Measurements from ENCODE around the gene GLT6D1.
"Not testable (repeated sequence)": the region's sequence is repeated elsewhere in the genome, so short reads cannot be mapped to it uniquely, and the experiment has no call there.

Gene GLT6D1

DNA sequence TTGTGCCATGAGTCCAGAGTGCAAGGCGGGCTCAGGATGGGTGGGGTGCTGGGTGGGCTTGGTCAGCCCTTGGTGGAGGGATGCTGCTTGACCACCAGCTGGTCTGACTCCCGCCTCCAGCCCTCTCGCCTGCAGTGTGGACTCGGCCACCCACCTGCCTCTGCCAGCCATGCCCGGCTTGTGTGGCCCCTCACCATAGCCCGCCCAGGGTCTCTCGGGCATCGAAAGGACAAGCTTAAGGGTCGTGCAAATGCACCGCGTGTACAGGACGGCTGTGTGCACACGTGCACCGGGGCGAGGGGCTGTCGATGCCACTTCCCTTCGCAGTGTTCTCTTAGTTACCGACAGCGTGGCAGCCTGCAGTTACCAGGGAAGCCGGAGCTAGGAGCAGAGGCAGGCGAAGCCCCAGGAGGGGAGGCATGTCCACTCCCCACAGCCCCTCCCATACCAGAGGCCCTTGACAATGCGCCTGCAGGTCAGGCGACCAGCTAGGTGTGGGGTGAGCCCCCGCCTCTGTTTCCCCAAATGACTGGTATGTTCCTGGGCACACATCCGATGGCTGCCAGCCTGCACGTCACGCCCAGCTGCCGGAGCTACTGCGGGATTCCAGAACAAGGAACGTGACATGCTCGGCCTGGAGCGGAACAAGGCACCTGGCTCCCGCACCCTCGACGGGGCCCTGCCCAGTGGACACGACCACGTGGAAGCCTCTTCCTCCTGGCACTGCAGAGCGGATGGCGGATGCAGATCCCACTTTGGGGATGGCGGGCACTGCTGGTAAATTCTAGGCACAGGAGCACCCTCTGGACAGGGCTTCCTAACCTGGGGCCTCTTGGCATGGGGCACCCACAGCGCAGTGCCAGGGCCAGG, 31.6 kb upstream of the GLT6D1 start:
- TF ChIP-seq ZFX (IDR thresholded peaks at IDR 0.05) = no peak
- TF ChIP-seq, protein P1, sequence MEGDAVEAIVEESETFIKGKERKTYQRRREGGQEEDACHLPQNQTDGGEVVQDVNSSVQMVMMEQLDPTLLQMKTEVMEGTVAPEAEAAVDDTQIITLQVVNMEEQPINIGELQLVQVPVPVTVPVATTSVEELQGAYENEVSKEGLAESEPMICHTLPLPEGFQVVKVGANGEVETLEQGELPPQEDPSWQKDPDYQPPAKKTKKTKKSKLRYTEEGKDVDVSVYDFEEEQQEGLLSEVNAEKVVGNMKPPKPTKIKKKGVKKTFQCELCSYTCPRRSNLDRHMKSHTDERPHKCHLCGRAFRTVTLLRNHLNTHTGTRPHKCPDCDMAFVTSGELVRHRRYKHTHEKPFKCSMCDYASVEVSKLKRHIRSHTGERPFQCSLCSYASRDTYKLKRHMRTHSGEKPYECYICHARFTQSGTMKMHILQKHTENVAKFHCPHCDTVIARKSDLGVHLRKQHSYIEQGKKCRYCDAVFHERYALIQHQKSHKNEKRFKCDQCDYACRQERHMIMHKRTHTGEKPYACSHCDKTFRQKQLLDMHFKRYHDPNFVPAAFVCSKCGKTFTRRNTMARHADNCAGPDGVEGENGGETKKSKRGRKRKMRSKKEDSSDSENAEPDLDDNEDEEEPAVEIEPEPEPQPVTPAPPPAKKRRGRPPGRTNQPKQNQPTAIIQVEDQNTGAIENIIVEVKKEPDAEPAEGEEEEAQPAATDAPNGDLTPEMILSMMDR (conservative IDR thresholded peaks at IDR 0.05) = no peak
- no peak overlapping the region for H3K27ac ChIP-seq

DNA sequence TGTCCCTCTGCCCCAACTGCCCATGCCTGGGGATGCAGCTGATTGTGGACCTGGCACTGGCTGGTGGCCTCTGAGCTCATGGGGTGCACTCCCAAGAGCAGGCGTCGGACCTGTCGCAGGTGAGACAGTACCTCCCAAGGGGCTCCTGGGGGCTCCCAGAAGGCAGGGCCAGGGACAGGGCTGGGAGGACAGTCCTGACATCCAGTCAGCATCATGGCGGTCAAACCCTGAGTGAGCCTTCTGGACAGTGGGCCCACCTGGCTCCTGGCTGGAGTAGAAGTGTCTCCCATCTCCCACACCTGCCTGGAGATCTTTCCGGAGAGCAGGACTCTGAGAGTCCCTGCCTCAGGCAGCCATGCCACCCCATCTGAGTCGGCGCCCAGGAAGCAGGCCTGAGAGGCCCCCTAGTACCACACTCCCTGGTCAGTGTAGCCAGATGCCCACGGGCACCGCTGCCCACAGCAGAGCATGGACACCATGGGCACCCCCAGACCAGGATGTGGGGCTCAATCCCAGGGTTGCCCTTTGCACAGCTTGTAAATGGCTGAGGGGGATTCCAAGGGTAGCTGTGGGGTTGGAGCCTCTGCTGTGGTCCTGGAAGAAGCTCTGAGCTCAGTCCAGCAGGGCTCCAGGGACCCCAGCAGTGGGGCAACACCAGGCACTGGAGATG, 30.4 kb upstream of the GLT6D1 start:
- no peak overlapping the region for H3K27ac ChIP-seq
- TF ChIP-seq, protein P1 (conservative IDR thresholded peaks at IDR 0.05) = no peak
- no peak for TF ChIP-seq ZFX (IDR thresholded peaks at IDR 0.05)

DNA sequence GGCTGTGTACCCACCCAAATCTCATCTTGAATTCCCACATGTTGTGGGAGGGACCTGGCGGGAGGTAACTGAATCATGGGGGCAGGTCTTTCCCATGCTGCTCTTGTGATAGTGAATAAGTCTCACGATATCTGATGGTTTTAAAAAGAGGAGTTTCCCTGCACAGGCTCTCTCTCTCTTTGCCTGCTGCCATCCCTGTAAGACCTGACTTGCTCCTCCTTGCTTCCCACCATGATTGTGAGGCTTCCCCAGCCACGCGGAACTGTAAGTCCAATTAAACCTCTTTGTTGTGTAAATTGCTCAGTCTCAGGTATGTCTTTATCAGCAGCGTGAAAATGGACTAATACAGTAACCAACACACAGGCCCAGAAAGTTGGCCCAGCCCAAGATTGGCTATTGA, 29.7 kb upstream of the GLT6D1 start:
- not testable (repeated sequence) for H3K27ac ChIP-seq

DNA sequence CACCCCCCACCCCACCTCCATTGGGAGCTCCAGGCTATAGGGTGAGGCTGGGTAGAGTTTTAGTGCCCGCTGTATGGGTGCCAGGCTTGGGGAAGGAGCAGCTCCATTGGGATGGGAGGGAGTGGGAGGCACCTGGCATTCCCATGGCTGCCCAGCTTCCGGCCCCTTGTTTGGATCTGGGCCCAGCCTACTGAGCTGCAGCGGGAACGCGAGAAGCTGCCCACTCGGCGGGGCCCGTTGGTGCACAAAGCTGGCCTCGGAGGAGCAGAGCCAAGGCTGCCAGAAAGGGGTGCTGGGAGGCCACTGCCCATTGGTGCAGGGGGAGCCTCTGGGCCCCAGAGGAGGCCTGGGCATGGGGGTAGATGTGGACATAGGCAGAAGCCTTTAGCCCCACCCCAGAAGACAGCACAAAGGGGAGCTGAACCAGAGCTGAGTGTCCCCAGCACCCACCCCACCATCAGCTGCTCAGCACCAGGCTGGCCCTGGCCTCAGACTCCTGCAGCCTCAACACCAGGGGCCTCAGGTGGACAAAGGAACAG, 28.2 kb upstream of the GLT6D1 start:
- TF ChIP-seq ZFX (IDR thresholded peaks at IDR 0.05) = no peak
- TF ChIP-seq, protein P1 (conservative IDR thresholded peaks at IDR 0.05) = no peak
- no peak overlapping the region for H3K27ac ChIP-seq

DNA sequence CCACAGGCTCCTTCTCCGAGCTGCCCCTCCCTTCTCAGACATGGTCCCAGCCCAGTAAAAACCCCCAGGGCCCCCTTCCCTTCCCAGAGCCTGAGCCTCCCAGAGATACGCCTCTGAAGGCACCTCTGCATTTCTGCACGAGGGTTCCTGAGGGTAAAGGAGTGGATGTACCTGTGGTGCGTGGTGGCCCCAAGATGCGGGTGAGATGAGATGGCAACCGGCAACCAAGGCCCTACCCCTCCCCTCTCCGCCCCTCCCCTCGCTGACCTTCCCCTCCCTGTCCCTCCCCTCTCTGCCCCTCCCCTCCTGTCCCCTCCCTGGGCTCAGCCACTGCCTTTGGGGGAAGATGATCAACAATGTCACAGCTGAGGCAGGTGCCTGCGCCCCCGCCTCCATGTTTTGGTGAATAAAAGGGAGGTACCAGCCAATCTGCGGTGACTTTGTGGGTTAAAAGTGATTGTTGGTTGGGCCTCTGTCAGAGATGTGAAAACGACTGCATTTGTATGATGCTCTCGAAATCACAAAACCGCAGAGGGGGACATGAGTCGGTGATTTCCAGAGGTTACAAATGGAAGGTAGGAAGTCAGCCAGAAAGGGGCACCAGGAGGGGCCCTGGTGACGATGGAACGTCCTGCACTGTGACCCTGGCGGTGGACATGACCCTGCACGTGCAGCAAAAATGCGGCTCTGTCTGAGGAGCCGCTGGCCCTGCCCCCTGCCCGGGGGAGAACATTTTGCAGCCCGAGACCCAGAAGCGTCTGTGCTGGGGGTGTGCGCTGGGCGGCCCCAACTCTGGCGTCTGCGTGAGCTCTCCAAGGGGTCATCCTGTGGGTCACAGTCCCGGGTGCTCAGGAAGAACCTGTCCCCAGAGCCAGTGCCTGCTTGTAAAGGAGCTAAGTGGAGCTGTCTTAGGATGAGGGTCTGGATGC, 27.5 kb upstream of the GLT6D1 start:
- H3K27ac ChIP-seq = no peak overlapping the region
- TF ChIP-seq, protein P1 (conservative IDR thresholded peaks at IDR 0.05) = no peak
- TF ChIP-seq ZFX (IDR thresholded peaks at IDR 0.05) = no peak

DNA sequence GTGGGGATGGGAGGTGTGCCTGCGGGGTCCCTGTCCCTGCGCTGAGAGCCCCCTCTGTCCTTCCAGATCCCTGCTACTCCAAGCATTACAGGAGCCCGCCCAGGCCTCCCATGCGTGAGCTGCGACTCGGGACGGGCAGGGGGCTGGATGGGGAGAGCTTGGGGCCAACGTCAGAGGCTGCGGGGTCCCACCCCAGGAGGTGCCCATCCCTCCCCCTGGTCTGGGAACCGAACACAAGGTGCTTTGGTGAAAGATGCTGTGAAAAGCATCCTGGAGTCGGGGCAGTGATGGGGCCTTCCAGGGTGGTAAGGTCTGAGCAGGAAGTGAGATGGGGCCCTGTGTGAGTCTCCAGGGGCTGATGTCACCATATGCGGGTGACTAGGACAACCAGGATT, 26.5 kb upstream of the GLT6D1 start:
- TF ChIP-seq, protein P1 (conservative IDR thresholded peaks at IDR 0.05) = no peak
- TF ChIP-seq ZFX (IDR thresholded peaks at IDR 0.05) = no peak
- H3K27ac ChIP-seq = no peak overlapping the region
